ENCODE measurements around the gene PRR33.
"Not testable (repeated sequence)": the region's sequence is repeated elsewhere in the genome, so short reads cannot be mapped to it uniquely, and the experiment has no call there.

Gene PRR33

GRCh38 chr11:1891831-1892115 lies at the start of gene PRR33:
Gene PRR33, minus strand, starts transcription at chr11:1891895. Its CDS starts 1,311 bp downstream, at chr11:1890584.
- DNase-seq (ENCODE audit: low read depth in 2 of 2, low spot score in 1 of 2): no peak

- DNase-seq (ENCODE audit: low read depth in 2 of 2, low spot score in 1 of 2): not testable (repeated sequence)
Observed at GRCh38 chr11:1939788-1940187, 48.1 kb upstream of the PRR33 start.

GRCh38 chr11:1939006-1939625 lies 47.4 kb upstream of the PRR33 start:
- no peak for DNase-seq (ENCODE audit: low read depth in 2 of 2, low spot score in 1 of 2)

GRCh38 chr11:1938343-1939005 lies 46.8 kb upstream of the PRR33 start:
- DNase-seq (ENCODE audit: low read depth in 2 of 2, low spot score in 1 of 2): no peak

- DNase-seq (ENCODE audit: low read depth in 2 of 2, low spot score in 1 of 2): no peak
Observed at GRCh38 chr11:1937616-1938342, 46.1 kb upstream of the PRR33 start.

GRCh38 chr11:1936781-1937615 lies 45.3 kb upstream of the PRR33 start:
- DNase-seq (ENCODE audit: low read depth in 2 of 2, low spot score in 1 of 2): no peak

- DNase-seq (ENCODE audit: low read depth in 2 of 2, low spot score in 1 of 2): no peak
Observed at GRCh38 chr11:1936072-1936780, 44.5 kb upstream of the PRR33 start.

- DNase-seq (ENCODE audit: low read depth in 2 of 2, low spot score in 1 of 2): no peak
Observed at GRCh38 chr11:1935156-1936071, 43.7 kb upstream of the PRR33 start.

- DNase-seq (ENCODE audit: low read depth in 2 of 2, low spot score in 1 of 2): no peak
Observed at GRCh38 chr11:1934335-1935155, 42.9 kb upstream of the PRR33 start.

- DNase-seq (ENCODE audit: low read depth in 2 of 2, low spot score in 1 of 2): no peak
Observed at GRCh38 chr11:1933416-1934334, 42.0 kb upstream of the PRR33 start.

- DNase-seq (ENCODE audit: low read depth in 2 of 2, low spot score in 1 of 2): no peak
Observed at GRCh38 chr11:1932681-1933080, 41.0 kb upstream of the PRR33 start.

GRCh38 chr11:1932105-1932480 lies 40.4 kb upstream of the PRR33 start:
- DNase-seq (ENCODE audit: low read depth in 2 of 2, low spot score in 1 of 2): no peak

- no peak for DNase-seq (ENCODE audit: low read depth in 2 of 2, low spot score in 1 of 2)
Observed at GRCh38 chr11:1931341-1932104, 39.8 kb upstream of the PRR33 start.

GRCh38 chr11:1930462-1930830 lies 38.8 kb upstream of the PRR33 start:
- no peak for DNase-seq (ENCODE audit: low read depth in 2 of 2, low spot score in 1 of 2)

- no peak for DNase-seq (ENCODE audit: low read depth in 2 of 2, low spot score in 1 of 2)
Observed at GRCh38 chr11:1929621-1930461, 38.1 kb upstream of the PRR33 start.

GRCh38 chr11:1928891-1929541 lies 37.3 kb upstream of the PRR33 start:
- no peak for DNase-seq (ENCODE audit: low read depth in 2 of 2, low spot score in 1 of 2)

All from stimulated activated CD8-positive, alpha-beta memory T cell treated with anti-CD3 and anti-CD28 coated beads, Interleukin-4, amount 100 ng/mL, for 4 hours (primary cell).